ENCODE results near the gene AQR.
"Not testable (repeated sequence)": the region's sequence is repeated elsewhere in the genome, so short reads cannot be mapped to it uniquely, and the experiment has no call there.

Gene AQR

GRCh38 chr15:34869110-34869509, 100.4 kb downstream of the AQR start:
- DNase-seq: no peak

GRCh38 chr15:34865531-34865930, 104.0 kb downstream of the AQR start:
- DNase-seq: no peak

- no peak for DNase-seq
These were observed 108.3 kb downstream of the AQR start for GRCh38 chr15:34861214-34861613.

GRCh38 chr15:34855893-34856292, 113.6 kb downstream of the AQR start:
- no peak for DNase-seq

GRCh38 chr15:34855413-34855812, 114.1 kb downstream of the AQR start:
- no peak for DNase-seq

GRCh38 chr15:34854232-34854631, 115.3 kb downstream of the AQR start:
- DNase-seq: no peak

- DNase-seq: no peak
These were observed 116.4 kb downstream of the AQR start for GRCh38 chr15:34853001-34853758.

- no peak for DNase-seq
These were observed 117.8 kb downstream of the AQR start for GRCh38 chr15:34851751-34852150.

GRCh38 chr15:34851007-34851406, 118.5 kb downstream of the AQR start:
- DNase-seq: no peak

GRCh38 chr15:34850121-34850520, 119.4 kb downstream of the AQR start:
- DNase-seq: no peak

- DNase-seq: no peak
These were observed 120.1 kb downstream of the AQR start for GRCh38 chr15:34849364-34849959.

GRCh38 chr15:34847598-34847997, 121.9 kb downstream of the AQR start:
- no peak for DNase-seq

GRCh38 chr15:34841262-34841725, 128.2 kb downstream of the AQR start:
- no peak for DNase-seq

GRCh38 chr15:34838282-34838681, 131.3 kb downstream of the AQR start:
- no peak for DNase-seq

GRCh38 chr15:34837246-34838016, 132.1 kb downstream of the AQR start:
- no peak for DNase-seq

GRCh38 chr15:34828145-34828911, 141.2 kb downstream of the AQR start:
- no peak for DNase-seq

- DNase-seq: no peak
These were observed 147.7 kb downstream of the AQR start for GRCh38 chr15:34821831-34822230.

- no peak for DNase-seq
These were observed 149.4 kb downstream of the AQR start for GRCh38 chr15:34820110-34820509.

- DNase-seq: no peak
These were observed 151.0 kb downstream of the AQR start for GRCh38 chr15:34818526-34818925.

GRCh38 chr15:34815836-34816235, 153.7 kb downstream of the AQR start:
- no peak for DNase-seq

GRCh38 chr15:34813446-34814190, 155.9 kb downstream of the AQR start:
- no peak for DNase-seq

- DNase-seq: not testable (repeated sequence)
These were observed 156.6 kb downstream of the AQR start for GRCh38 chr15:34812868-34813365.
